Astrocyte (in vitro differentiated cells and primary cell): ENCODE data around the gene B3GALT4. TPM values are rescaled to one million over a fixed set of nuclear protein-coding genes. Genes with fewer than 3 reads are reported as not detected.

Experiments used
- DNase-seq: peaks from one replicate; pipeline ENCODE4 v3.0.0-alpha.2; 2010; ENCODE audit warnings: low read depth
- FAIRE-seq: peaks from 2 replicates; lab custom pipeline; 2011; peaks lifted over from hg19 to GRCh38; lab: Jason Lieb, UNC
- H2AFZ ChIP-seq: 2 replicates; pipeline ENCODE4 v1.6.0; 2012; ENCODE audit warnings: low read depth, low read length, inconsistent platforms
- H3K27ac ChIP-seq: 2 replicates; pipeline ENCODE4 v1.5.1; 2011; ENCODE audit warnings: low read depth, low read length, inconsistent platforms
- H3K27me3 ChIP-seq: 2 replicates; pipeline ENCODE4 v1.6.0; 2011; ENCODE audit warnings: low read length, inconsistent platforms; ENCODE audit not compliant: insufficient read depth
- H3K36me3 ChIP-seq: 2 replicates; pipeline ENCODE4 v1.5.1; 2011; ENCODE audit warnings: low read length, inconsistent platforms; ENCODE audit not compliant: insufficient read depth
- H3K4me1 ChIP-seq: 2 replicates; pipeline ENCODE4 v1.5.1; 2011; ENCODE audit warnings: low read length, inconsistent platforms; ENCODE audit not compliant: insufficient read depth
- H3K4me2 ChIP-seq: 2 replicates; pipeline ENCODE4 v1.6.0; 2012; ENCODE audit warnings: low read length, inconsistent platforms
- H3K4me3 ChIP-seq: 2 replicates; pipeline ENCODE4 v1.5.1; 2011; ENCODE audit warnings: low read depth, mild to moderate bottlenecking, low read length, inconsistent platforms; ENCODE audit not compliant: insufficient read depth
- H3K79me2 ChIP-seq: 2 replicates; pipeline ENCODE4 v1.6.0; 2012; ENCODE audit warnings: mild to moderate bottlenecking, low read length, inconsistent platforms; ENCODE audit not compliant: insufficient read depth
- H3K9ac ChIP-seq: 2 replicates; pipeline ENCODE4 v1.6.0; 2012; ENCODE audit warnings: mild to moderate bottlenecking, low read length, inconsistent platforms
- H3K9me3 ChIP-seq: 2 replicates; pipeline ENCODE4 v1.5.1; 2012; ENCODE audit warnings: low read depth, mild to moderate bottlenecking, low read length, inconsistent platforms; ENCODE audit not compliant: insufficient read depth
- H4K20me1 ChIP-seq: 2 replicates; pipeline ENCODE4 v1.6.0; 2012; ENCODE audit warnings: low read length, inconsistent platforms; ENCODE audit not compliant: insufficient read depth
- H3K27ac Mint-ChIP-seq: one replicate; pipeline ENCODE4 v1.8.0; 2021; ENCODE audit warnings: mild to moderate bottlenecking, mixed read lengths; ENCODE audit not compliant: unreplicated experiment
- H3K27me3 Mint-ChIP-seq: one replicate; pipeline ENCODE4 v1.8.0; 2021; ENCODE audit warnings: low read depth, mixed read lengths; ENCODE audit not compliant: unreplicated experiment
- H3K36me3 Mint-ChIP-seq: one replicate; pipeline ENCODE4 v1.8.0; 2021; ENCODE audit warnings: low read depth, mixed read lengths; ENCODE audit not compliant: unreplicated experiment
- H3K4me1 Mint-ChIP-seq: one replicate; pipeline ENCODE4 v1.8.0; 2021; ENCODE audit warnings: low read depth, mixed read lengths; ENCODE audit not compliant: unreplicated experiment
- H3K4me3 Mint-ChIP-seq: one replicate; pipeline ENCODE4 v1.8.0; 2021; ENCODE audit warnings: mild to moderate bottlenecking, moderate library complexity, mixed read lengths; ENCODE audit not compliant: unreplicated experiment
- H3K9me3 Mint-ChIP-seq: one replicate; pipeline ENCODE4 v1.8.0; 2021; ENCODE audit warnings: mild to moderate bottlenecking, mixed read lengths; ENCODE audit not compliant: unreplicated experiment
- CTCF ChIP-seq: IDR thresholded peaks from 2 replicates; pipeline ENCODE4 v1.5.1; 2011; ENCODE audit warnings: low read depth, mild to moderate bottlenecking, inconsistent platforms, low read length, moderate library complexity; ENCODE audit not compliant: insufficient read depth
- EZH2 ChIP-seq: IDR thresholded peaks from 2 replicates; pipeline ENCODE4 v1.6.1; 2012; ENCODE audit warnings: mild to moderate bottlenecking, low read length, inconsistent platforms; ENCODE audit not compliant: insufficient read depth
- total RNA-seq: library from RNA; stranded (reverse); gene quantifications from 2 replicates; pipeline ENCODE4 v1.2.1, GENCODE V29; 2021

The B3GALT4 gene
- total RNA-seq, 1 donor from 2014 or later, result 1.5 TPM

- H3K4me3 Mint-ChIP-seq, result peak overlapping the region; percentile 77
- Histone ChIP-seq H3K4me1 (peaks cover 8% of the 10 kb centered on the region), H2AFZ (no peak overlapping the region), H3K9me3 (no peaks in the 10 kb centered on the region), H3K79me2 (peaks cover 26% of the 10 kb centered on the region), H3K9ac (no peak overlapping the region), H3K27me3 (no peaks in the 10 kb centered on the region), H3K4me2 (no peak overlapping the region), H4K20me1 (peaks cover 14% of the 10 kb centered on the region), H3K36me3 (peaks cover 12% of the 10 kb centered on the region), H3K4me3 (no peak overlapping the region), H3K27ac (no peak overlapping the region)
- H3K9me3 Mint-ChIP-seq, result no peaks in the 10 kb centered on the region
- TF ChIP-seq EZH2 (no peak), CTCF (no peak)
- H3K27me3 Mint-ChIP-seq, result no peaks in the 10 kb centered on the region
- no peak for FAIRE-seq
- H3K36me3 Mint-ChIP-seq, result peaks cover 7% of the 10 kb centered on the region
- no peak for DNase-seq
- no peak overlapping the region for H3K27ac Mint-ChIP-seq
- H3K4me1 Mint-ChIP-seq, result peaks cover 12% of the 10 kb centered on the region
These were observed 18.9 kb downstream of the B3GALT4 start for GRCh38 chr6:33295621-33296369.

- no peak for FAIRE-seq
- no peaks in the 10 kb centered on the region for H3K9me3 Mint-ChIP-seq
- peaks cover 18% of the 10 kb centered on the region for H4K20me1 ChIP-seq
- H3K79me2 ChIP-seq, result peaks cover 26% of the 10 kb centered on the region
- H3K36me3 ChIP-seq, result peaks cover 6% of the 10 kb centered on the region
- TF ChIP-seq CTCF (no peak), EZH2 (no peak)
- H3K36me3 Mint-ChIP-seq, result peaks cover 9% of the 10 kb centered on the region
- no peak for DNase-seq
- H2AFZ ChIP-seq, result peak overlapping the region; percentile 54
- peak overlapping the region; percentile 99 for H3K4me2 ChIP-seq
- peaks cover 7% of the 10 kb centered on the region for H3K4me1 Mint-ChIP-seq
- H3K27ac Mint-ChIP-seq, result no peak overlapping the region
- no peaks in the 10 kb centered on the region for H3K27me3 Mint-ChIP-seq
- H3K27me3 ChIP-seq, result no peaks in the 10 kb centered on the region
- H3K4me1 ChIP-seq, result peaks cover 8% of the 10 kb centered on the region
- H3K9me3 ChIP-seq, result no peaks in the 10 kb centered on the region
- peak overlapping the region; percentile 97 for H3K4me3 Mint-ChIP-seq
- peak overlapping the region; percentile 92 for H3K9ac ChIP-seq
- peak overlapping the region; percentile 80 for H3K4me3 ChIP-seq
- no peak overlapping the region for H3K27ac ChIP-seq
These were observed 20.0 kb downstream of the B3GALT4 start for GRCh38 chr6:33296797-33297405.

GRCh38 chr6:33297406-33297955 is 20.6 kb downstream of the B3GALT4 start:
- TF ChIP-seq CTCF (no peak), EZH2 (no peak)
- peak overlapping the region; percentile 80 for H3K4me3 ChIP-seq
- peaks cover 22% of the 10 kb centered on the region for H3K79me2 ChIP-seq
- H3K36me3 ChIP-seq, result peaks cover under 1% of the 10 kb centered on the region
- no peaks in the 10 kb centered on the region for H3K27me3 ChIP-seq
- peak overlapping the region; percentile 13 for H3K27ac ChIP-seq
- H3K9ac ChIP-seq, result peak overlapping the region; percentile 92
- H3K9me3 ChIP-seq, result no peaks in the 10 kb centered on the region
- Mint-ChIP-seq H3K27me3 (no peaks in the 10 kb centered on the region), H3K27ac (peak overlapping the region; percentile 93), H3K4me1 (peaks cover 7% of the 10 kb centered on the region), H3K36me3 (peaks cover 9% of the 10 kb centered on the region), H3K4me3 (peak overlapping the region; percentile 97), H3K9me3 (no peaks in the 10 kb centered on the region)
- H2AFZ ChIP-seq, result peak overlapping the region; percentile 54
- H3K4me2 ChIP-seq, result peak overlapping the region; percentile 99
- DNase-seq (no peak), FAIRE-seq (no peak)
- peaks cover 8% of the 10 kb centered on the region for H3K4me1 ChIP-seq
- H4K20me1 ChIP-seq, result peaks cover 19% of the 10 kb centered on the region
